Left ventricle myocardium inferior (tissue), 1 donor: ENCODE measurements around the gene COL19A1. TPM values are rescaled to one million over a fixed set of nuclear protein-coding genes. Genes with fewer than 3 reads are reported as not detected.
"Not testable (repeated sequence)": the region's sequence is repeated elsewhere in the genome, so short reads cannot be mapped to it uniquely, and the experiment has no call there.

Experiments used
- DNase-seq: peaks from one replicate; pipeline ENCODE4 v3.0.0-alpha.2; 2020
- H3K27ac ChIP-seq: fragments of 200-600 bp; replicated peaks from 2 replicates; pipeline ENCODE4 v1.8.0; 2021
- H3K27me3 ChIP-seq: fragments of 200-600 bp; 2 replicates; pipeline ENCODE4 v1.8.0; 2021; ENCODE audit warnings: low read depth
- H3K36me3 ChIP-seq: fragments of 200-600 bp; 2 replicates; pipeline ENCODE4 v1.8.0; 2021
- H3K4me1 ChIP-seq: fragments of 200-600 bp; 2 replicates; pipeline ENCODE4 v1.8.0; 2021
- H3K4me3 ChIP-seq: fragments of 200-600 bp; 2 replicates; pipeline ENCODE4 v1.8.0; 2021; ENCODE audit warnings: mild to moderate bottlenecking, moderate library complexity
- H3K9me3 ChIP-seq: fragments of 200-600 bp; replicated peaks from 2 replicates; pipeline ENCODE4 v1.8.0; 2021
- CTCF ChIP-seq: fragments of 200-600 bp; IDR thresholded peaks from 2 replicates; pipeline ENCODE4 v1.8.0; 2021; ENCODE audit warnings: antibody characterized with exemption, mild to moderate bottlenecking, borderline replicate concordance
- intact Hi-C: fragments of 100-400 bp; cut with micrococcal nuclease; formaldehyde crosslinking; loops from one replicate; pipeline ENCODE4 v1.11.0; 2022
- total RNA-seq: library from RNA; stranded (reverse); fragmentation: NEBNext Ultra II Directional; extraction: Animal tissue kit (Norgen Biotek cat#: 25700); gene quantifications from one replicate; pipeline ENCODE4 v1.2.1, GENCODE V29; 2021
- donor health status: DM: no; HTN: yes; CAD: no; lungs with severe emphysema.

Gene COL19A1
- total RNA-seq, 1 donor from 2014 or later, result 1.9 TPM

DNA sequence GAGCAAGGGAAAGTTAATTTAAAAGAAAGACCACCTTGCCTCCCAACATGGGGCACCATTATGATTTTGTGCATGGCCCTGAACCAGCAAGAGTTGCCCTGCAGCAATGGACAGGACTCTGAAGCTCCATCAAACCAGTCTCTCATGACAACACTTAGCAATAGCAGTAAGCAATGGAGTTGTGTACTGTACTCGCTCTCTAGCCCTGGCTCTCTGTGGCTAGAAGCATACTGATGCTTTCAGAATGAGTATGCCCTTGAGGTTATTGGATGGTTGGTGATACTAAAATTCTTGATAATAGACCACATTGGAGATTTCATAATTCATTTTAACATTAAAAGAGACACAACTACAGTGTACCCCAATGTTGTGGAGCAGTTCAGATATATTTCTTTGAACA, 46.3 kb upstream of the COL19A1 start:
- Histone ChIP-seq H3K4me1 (no peaks in the 10 kb centered on the region), H3K27ac (no peak overlapping the region), H3K9me3 (no peaks in the 10 kb centered on the region), H3K4me3 (no peak overlapping the region), H3K36me3 (no peaks in the 10 kb centered on the region), H3K27me3 (no peaks in the 10 kb centered on the region)
- no peak for DNase-seq
- TF ChIP-seq CTCF, result no peak
- intact Hi-C loops, result no loop called here

- Histone ChIP-seq H3K36me3 (no peaks in the 10 kb centered on the region), H3K4me3 (no peak overlapping the region), H3K27me3 (no peaks in the 10 kb centered on the region), H3K27ac (no peak overlapping the region), H3K4me1 (no peaks in the 10 kb centered on the region), H3K9me3 (no peaks in the 10 kb centered on the region)
- DNase-seq, result no peak
- TF ChIP-seq CTCF, result no peak
- intact Hi-C loops, result no loop called here
These were observed 45.9 kb upstream of the COL19A1 start for GRCh38 chr6:69820438-69820837.

DNA sequence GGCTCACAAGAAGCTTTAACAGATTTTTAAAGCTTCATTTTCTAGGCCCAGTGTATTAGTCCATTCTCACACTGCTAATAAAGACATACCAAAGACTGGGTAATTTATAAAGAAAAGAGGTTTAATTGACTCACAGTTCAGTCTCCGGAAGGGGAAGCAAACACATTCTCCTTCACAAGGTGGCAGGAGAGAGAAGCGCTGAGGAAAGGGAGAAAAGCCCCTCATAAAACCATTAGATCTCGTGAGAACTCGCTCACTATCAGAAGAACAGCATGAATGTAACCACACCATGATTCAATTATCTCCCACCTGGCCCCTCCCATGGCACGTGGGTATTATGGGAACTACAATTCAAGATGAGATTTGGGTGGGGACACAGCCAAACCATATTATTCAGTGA, 42.0 kb upstream of the COL19A1 start:
- H3K36me3 ChIP-seq, H3K4me3 ChIP-seq, H3K9me3 ChIP-seq, H3K27me3 ChIP-seq, H3K4me1 ChIP-seq, DNase-seq, intact Hi-C loops, H3K27ac ChIP-seq: not testable (repeated sequence)

- intact Hi-C loops, result no loop called here
- H3K4me3 ChIP-seq, result no peak overlapping the region
- no peak overlapping the region for H3K27ac ChIP-seq
- H3K9me3 ChIP-seq, result no peaks in the 10 kb centered on the region
- H3K36me3 ChIP-seq, result no peaks in the 10 kb centered on the region
- DNase-seq, result no peak
- no peak for TF ChIP-seq CTCF
- H3K4me1 ChIP-seq, result no peaks in the 10 kb centered on the region
- H3K27me3 ChIP-seq, result no peaks in the 10 kb centered on the region
These were observed 40.5 kb upstream of the COL19A1 start for GRCh38 chr6:69825904-69826303.

- H3K9me3 ChIP-seq, result no peaks in the 10 kb centered on the region
- H3K27me3 ChIP-seq, result no peaks in the 10 kb centered on the region
- no peak for DNase-seq
- H3K27ac ChIP-seq, result no peak overlapping the region
- H3K4me3 ChIP-seq, result no peak overlapping the region
- no peaks in the 10 kb centered on the region for H3K4me1 ChIP-seq
- no peak for TF ChIP-seq CTCF
- intact Hi-C loops, result no loop called here
- H3K36me3 ChIP-seq, result no peaks in the 10 kb centered on the region
These were observed 39.0 kb upstream of the COL19A1 start for GRCh38 chr6:69827276-69827893.

- TF ChIP-seq CTCF, result no peak
- Histone ChIP-seq H3K27ac (no peak overlapping the region), H3K4me3 (no peak overlapping the region), H3K36me3 (no peaks in the 10 kb centered on the region), H3K9me3 (no peaks in the 10 kb centered on the region), H3K4me1 (no peaks in the 10 kb centered on the region), H3K27me3 (no peaks in the 10 kb centered on the region)
- intact Hi-C loops, result no loop called here
- DNase-seq, result no peak
These were observed 33.8 kb upstream of the COL19A1 start for GRCh38 chr6:69832558-69832957.
